Adrenal gland (tissue), 19 donors: ENCODE results near the gene LCE1D. TPM values are rescaled to one million over a fixed set of nuclear protein-coding genes. Genes with fewer than 3 reads are reported as not detected.

ENCODE experiments used
- DNase-seq, 7 donors: peaks; one replicate each; pipeline ENCODE4 v3.0.0-alpha.2; 2019 to 2020
- H3K27ac ChIP-seq, 5 donors: fragments of 200-600 bp; sonication (generic) in 4 of 5; 1 replicate in 3 of 5; 2 replicates in 2 of 5; pipeline versions ENCODE4 v1.5.1 to v1.8.0; 2016 to 2020; ENCODE audit warnings: mild to moderate bottlenecking in 1 of 5
- H3K27me3 ChIP-seq: fragments of 200-600 bp; 2 replicates; pipeline ENCODE4 v1.8.0; 2021
- H3K36me3 ChIP-seq, 2 donors: fragments of 200-600 bp; replicated peaks in 1 of 2; 1 replicate in 1 of 2; 2 replicates in 1 of 2; pipeline versions ENCODE4 v1.5.1 to v1.8.0; 2018 to 2022
- H3K4me1 ChIP-seq, 2 donors: fragments of 200-600 bp; replicated peaks in 1 of 2; 1 replicate in 1 of 2; 2 replicates in 1 of 2; pipeline versions ENCODE4 v1.5.1 to v1.8.0; 2018 to 2021
- H3K4me3 ChIP-seq, 4 donors: fragments of 200-600 bp; sonication (generic) in 3 of 4; one replicate each; pipeline ENCODE4 v1.5.1; 2016 to 2018
- H3K9me3 ChIP-seq, 3 donors: fragments of 200-600 bp; sonication (generic) in 1 of 3; replicated peaks in 1 of 3; 1 replicate in 2 of 3; 2 replicates in 1 of 3; pipeline versions ENCODE4 v1.5.1 to v1.8.0; 2016 to 2021
- CTCF ChIP-seq, 6 experiments: fragments of 450-650 bp in 4 of 6; fragments of 200-600 bp in 2 of 6; sonication (generic) in 1 of 6; IDR thresholded peaks; 1 replicate in 5 of 6; 2 replicates in 1 of 6; pipeline versions ENCODE4 v1.5.1 to v1.8.0; 2016 to 2021; ENCODE audit warnings: antibody characterized with exemption in 6 of 6, mild to moderate bottlenecking in 2 of 6, moderate library complexity in 1 of 6
- POLR2A ChIP-seq, 2 donors: fragments of 450-650 bp; IDR thresholded peaks; one replicate each; pipeline ENCODE4 v1.6.1; 2017; ENCODE audit warnings: antibody characterized with exemption in 2 of 2, mild to moderate bottlenecking in 2 of 2, moderate library complexity in 1 of 2
- WGBS, 4 donors: extraction: QIAGEN DNeasy Blood & Tissue Kit in 2 of 4; methylation state at CpG; one replicate each; pipeline versions ENCODE4 v1.1.5 to v1.1.7; 2013 to 2017; 5-methylcytosine and 5-hydroxymethylcytosine counted together
- intact Hi-C, 2 donors: fragments of 100-400 bp; cut with DNase I; formaldehyde crosslinking; loops; one replicate each; pipeline versions ENCODE4 v1.14.1 to v1.15.0; 2022 to 2023
- long read RNA-seq, 10 donors: library from polyadenylated mRNA in 3 of 10; unstranded in 2 of 10; stranded (forward) in 1 of 10; transcript quantifications; one replicate each; pipeline ENCODE4 v2.0.0 and lab custom pipeline, GENCODE V29; 2021 to 2026
- polyA plus RNA-seq, 3 donors: library from polyadenylated mRNA; stranded (reverse); fragments of 200-250 nt in 2 of 3; fragments of 350-450 nt in 1 of 3; fragmentation: Illumina TruSeq in 1 of 3; extraction: RNeasy Lipid Tissue Mini Kit (QIAGEN cat#74804) in 1 of 3; gene quantifications; one replicate each; pipeline ENCODE4 v1.2.3, GENCODE V29; 2013 to 2014
- total RNA-seq, 9 donors: library from RNA; depleted of rRNA in 4 of 9; stranded (reverse); fragments of >200 nt in 4 of 9; fragments of 120-200 nt in 1 of 9; fragmentation: NEBNext Ultra II Directional in 1 of 9; extraction: Animal tissue kit (Norgen Biotek cat#: 25700) in 1 of 9; gene quantifications; one replicate each; pipeline versions ENCODE4 v1.1.0 to v1.2.4, GENCODE V29; 2013 to 2023
- donor health status: healthy with polysubstance abuse.
- donor health status: Bipolar disorder and iron deficiency.
- donor health status: DM: yes; HTN: yes; CAD: no.
- donor health status: DM: no; HTN: no; CAD: no.
- donor health status: DM: no; HTN: no; CAD: no.
- donor health status: DM: yes; HTN: yes; CAD: no.

The LCE1D gene
- not detected for total RNA-seq
- polyA plus RNA-seq = not detected
- long read RNA-seq, donor 1 = 0 reads
- long read RNA-seq, donor 2 = 0 reads
- long read RNA-seq, donor 3 = 0 reads
- long read RNA-seq, donor 4 = 0 reads
- long read RNA-seq, donor 5 = 0 reads
- long read RNA-seq, donor 6 = 0 reads
- long read RNA-seq, donor 7 = 0 reads
- long read RNA-seq, donor 8 = 0 reads
- long read RNA-seq, donor 9 = 0 reads
- long read RNA-seq, donor 10 = 0 reads

- no peak within 1 kb of the TSS for H3K27ac ChIP-seq
- WGBS, 4 donors = 28 to 41% (median 37%) methylated on average over 3 of the region's 3 CpGs
- H3K9me3 ChIP-seq = no peaks in the 10 kb centered on the region
- DNase-seq = no peak
- no peak within 1 kb of the TSS for H3K4me3 ChIP-seq
- H3K36me3 ChIP-seq = no peaks in the 10 kb centered on the region
- H3K4me1 ChIP-seq = no peaks in the 10 kb centered on the region
- no peak for TF ChIP-seq POLR2A (IDR thresholded peaks at IDR 0.05)
- intact Hi-C loops = no loop called here
- H3K27me3 ChIP-seq = no peaks in the 10 kb centered on the region
Observed at GRCh38 chr1:152796421-152796820, at the start of gene LCE1D. TSS of gene LCE1D (plus strand) at chr1:152796721. CDS start at chr1:152797795, 1,074 bp downstream.

- Histone ChIP-seq H3K36me3 (no peaks in the 10 kb centered on the region), H3K4me3 (no peak overlapping the region), H3K27ac (no peak overlapping the region), H3K9me3 (no peaks in the 10 kb centered on the region), H3K27me3 (peaks cover 3% of the 10 kb centered on the region), H3K4me1 (no peaks in the 10 kb centered on the region)
- no peak for DNase-seq
- WGBS, 4 donors = 24 to 36% (median 31%) methylated on average over 1 of the region's 1 CpG
- intact Hi-C loops = no loop called here
- TF ChIP-seq POLR2A (IDR thresholded peaks at IDR 0.05) = no peak
- no peak for TF ChIP-seq CTCF (IDR thresholded peaks at IDR 0.05)
Observed at GRCh38 chr1:152747831-152748230, 48.7 kb upstream of the LCE1D start.

- 31 to 57% (median 36%) methylated on average over 1 of the region's 1 CpG for WGBS, 4 donors
- H3K4me1 ChIP-seq = no peaks in the 10 kb centered on the region
- intact Hi-C loops = no loop called here
- H3K27me3 ChIP-seq = peaks cover 3% of the 10 kb centered on the region
- H3K4me3 ChIP-seq = no peak overlapping the region
- no peak overlapping the region for H3K27ac ChIP-seq
- TF ChIP-seq CTCF (IDR thresholded peaks at IDR 0.05) (no peak), POLR2A (IDR thresholded peaks at IDR 0.05) (no peak)
- no peaks in the 10 kb centered on the region for H3K36me3 ChIP-seq
- no peaks in the 10 kb centered on the region for H3K9me3 ChIP-seq
- no peak for DNase-seq
Observed at GRCh38 chr1:152752225-152752624, 44.3 kb upstream of the LCE1D start.

- 17 to 33% (median 23%) methylated on average over 1 of the region's 1 CpG for WGBS, 4 donors
- no peaks in the 10 kb centered on the region for H3K4me1 ChIP-seq
- no peak overlapping the region for H3K27ac ChIP-seq
- intact Hi-C loops = no loop called here
- H3K27me3 ChIP-seq = peaks cover 3% of the 10 kb centered on the region
- TF ChIP-seq CTCF (IDR thresholded peaks at IDR 0.05) (no peak), POLR2A (IDR thresholded peaks at IDR 0.05) (no peak)
- H3K36me3 ChIP-seq = no peaks in the 10 kb centered on the region
- DNase-seq = no peak
- no peaks in the 10 kb centered on the region for H3K9me3 ChIP-seq
- H3K4me3 ChIP-seq = no peak overlapping the region
Observed at GRCh38 chr1:152753586-152753985, 42.9 kb upstream of the LCE1D start.

GRCh38 chr1:152756872-152757271 lies 39.6 kb upstream of the LCE1D start:
- Histone ChIP-seq H3K36me3 (no peaks in the 10 kb centered on the region), H3K9me3 (no peaks in the 10 kb centered on the region), H3K4me1 (no peaks in the 10 kb centered on the region), H3K4me3 (no peak overlapping the region), H3K27me3 (no peaks in the 10 kb centered on the region), H3K27ac (no peak overlapping the region)
- TF ChIP-seq CTCF (IDR thresholded peaks at IDR 0.05) (no peak), POLR2A (IDR thresholded peaks at IDR 0.05) (no peak)
- DNase-seq = no peak
- intact Hi-C loops = no loop called here
- WGBS, 4 donors = 70 to 87% (median 77%) methylated on average over 2 of the region's 2 CpGs
